Measurements from ENCODE around the gene TRIP6.
"Not testable (repeated sequence)": the region's sequence is repeated elsewhere in the genome, so short reads cannot be mapped to it uniquely, and the experiment has no call there.

The TRIP6 gene

GRCh38 chr7:100914208-100914878 lies 47.2 kb downstream of the TRIP6 start:
- DNase-seq (ENCODE audit: low read depth) = no peak

GRCh38 chr7:100914879-100915447 lies 47.8 kb downstream of the TRIP6 start:
- no peak for DNase-seq (ENCODE audit: low read depth)

- DNase-seq (ENCODE audit: low read depth) = not testable (repeated sequence)
Measured at GRCh38 chr7:100919335-100919734, 52.1 kb downstream of the TRIP6 start.

- DNase-seq (ENCODE audit: low read depth) = not testable (repeated sequence)
Measured at GRCh38 chr7:100919779-100920437, 52.7 kb downstream of the TRIP6 start.

- DNase-seq (ENCODE audit: low read depth) = no peak
Measured at GRCh38 chr7:100921039-100921438, 53.9 kb downstream of the TRIP6 start.
